Upper lobe of right lung (tissue), 1 donor: Measurements from ENCODE around the gene ARHGEF2. TPM values are rescaled to one million over a fixed set of nuclear protein-coding genes. Genes with fewer than 3 reads are reported as not detected.

ENCODE experiments used
- ATAC-seq: fragments of 200-7000 bp; cut with Tn5 transposase; one replicate; pipeline ENCODE4 v1.9.1; 2020; ENCODE audit warnings: mild to moderate bottlenecking, moderate library complexity
- DNase-seq: peaks from one replicate; pipeline ENCODE4 v3.0.0-alpha.2; 2020
- H3K27ac ChIP-seq: fragments of 200-600 bp; one replicate; pipeline ENCODE4 v1.8.0; 2022
- H3K27me3 ChIP-seq: fragments of 200-600 bp; one replicate; pipeline ENCODE4 v1.8.0; 2022; ENCODE audit warnings: mild to moderate bottlenecking
- H3K36me3 ChIP-seq: fragments of 200-600 bp; one replicate; pipeline ENCODE4 v1.8.0; 2022
- H3K4me1 ChIP-seq: fragments of 200-600 bp; one replicate; pipeline ENCODE4 v1.8.0; 2022
- H3K4me3 ChIP-seq: fragments of 200-600 bp; one replicate; pipeline ENCODE4 v1.8.0; 2022; ENCODE audit warnings: mild to moderate bottlenecking
- H3K9me3 ChIP-seq: fragments of 200-600 bp; one replicate; pipeline ENCODE4 v1.8.0; 2022
- CTCF ChIP-seq: fragments of 200-600 bp; IDR thresholded peaks from one replicate; pipeline ENCODE4 v1.8.0; 2022; ENCODE audit warnings: antibody characterized with exemption
- intact Hi-C: fragments of 100-400 bp; cut with DNase I; formaldehyde crosslinking; loops from one replicate; pipeline ENCODE4 v1.11.0; 2022
- total RNA-seq: library from RNA; stranded (reverse); fragmentation: NEBNext Ultra II Directional; extraction: Animal tissue kit (Norgen Biotek cat#: 25700); gene quantifications from one replicate; pipeline ENCODE4 v1.2.1, GENCODE V29; 2021
- donor health status: DM: no; HTN: yes; CAD: no; lungs with severe emphysema.

The ARHGEF2 gene
- total RNA-seq, 1 donor from 2014 or later, result 220 TPM

- H3K4me1 ChIP-seq, result peaks cover 80% of the 10 kb centered on the region
- H3K27ac ChIP-seq, result peak overlapping the region; percentile 93
- DNase-seq (no peak), ATAC-seq (no peak)
- intact Hi-C loops, result no loop called here
- peak overlapping the region; percentile 91 for H3K4me3 ChIP-seq
- no peaks in the 10 kb centered on the region for H3K9me3 ChIP-seq
- TF ChIP-seq CTCF, result no peak
- peaks cover 17% of the 10 kb centered on the region for H3K36me3 ChIP-seq
- no peaks in the 10 kb centered on the region for H3K27me3 ChIP-seq
These were observed 1.2 kb downstream of the ARHGEF2 start for GRCh38 chr1:155976913-155977689.

GRCh38 chr1:155976062-155976912, 2.1 kb downstream of the ARHGEF2 start:
- TF ChIP-seq CTCF, result no peak
- Histone ChIP-seq H3K27ac (peak overlapping the region; percentile 93), H3K36me3 (peaks cover 19% of the 10 kb centered on the region), H3K27me3 (no peaks in the 10 kb centered on the region), H3K4me3 (peak overlapping the region; percentile 91), H3K4me1 (peaks cover 80% of the 10 kb centered on the region), H3K9me3 (no peaks in the 10 kb centered on the region)
- DNase-seq (peak; percentile 83), ATAC-seq (peak; percentile 41)
- intact Hi-C loops, result no loop called here

- Histone ChIP-seq H3K27ac (peak overlapping the region; percentile 93), H3K36me3 (peaks cover 19% of the 10 kb centered on the region), H3K4me3 (peak overlapping the region; percentile 91), H3K4me1 (peaks cover 80% of the 10 kb centered on the region), H3K9me3 (no peaks in the 10 kb centered on the region), H3K27me3 (no peaks in the 10 kb centered on the region)
- ATAC-seq, result no peak
- intact Hi-C loops, result no loop called here
- no peak for DNase-seq
- TF ChIP-seq CTCF, result no peak
These were observed 2.8 kb downstream of the ARHGEF2 start for GRCh38 chr1:155975375-155976061.

- DNase-seq (no peak), ATAC-seq (no peak)
These were observed 3.9 kb downstream of the ARHGEF2 start for GRCh38 chr1:155974208-155975115.

More at GRCh38 chr1:155974208-155975115, 3.9 kb downstream of the ARHGEF2 start:
- Histone ChIP-seq H3K4me3 (peak overlapping the region; percentile 91), H3K4me1 (peaks cover 80% of the 10 kb centered on the region), H3K9me3 (no peaks in the 10 kb centered on the region), H3K27me3 (no peaks in the 10 kb centered on the region), H3K27ac (peak overlapping the region; percentile 93), H3K36me3 (peaks cover 27% of the 10 kb centered on the region)
- no peak for TF ChIP-seq CTCF
- intact Hi-C loops, result no loop called here
